GM19023 (cell line): ENCODE measurements around the gene MS4A7.
"Not testable (repeated sequence)": the region's sequence is repeated elsewhere in the genome, so short reads cannot be mapped to it uniquely, and the experiment has no call there.

Experiments
- ATAC-seq: cut with Tn5 transposase; IDR thresholded peaks from one replicate; pipeline ENCODE4 v1.9.1; 2021; ENCODE audit warnings: mild to moderate bottlenecking, moderate library complexity; ENCODE audit not compliant: unreplicated experiment

Gene MS4A7, protein sequence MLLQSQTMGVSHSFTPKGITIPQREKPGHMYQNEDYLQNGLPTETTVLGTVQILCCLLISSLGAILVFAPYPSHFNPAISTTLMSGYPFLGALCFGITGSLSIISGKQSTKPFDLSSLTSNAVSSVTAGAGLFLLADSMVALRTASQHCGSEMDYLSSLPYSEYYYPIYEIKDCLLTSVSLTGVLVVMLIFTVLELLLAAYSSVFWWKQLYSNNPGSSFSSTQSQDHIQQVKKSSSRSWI

GRCh38 chr11:60378354-60378753 lies at the start of gene MS4A7:
Gene MS4A7 (plus strand): TSS chr11:60378532. CDS start chr11:60383142, 4,610 bp downstream.
- peak; percentile 84 for ATAC-seq

DNA sequence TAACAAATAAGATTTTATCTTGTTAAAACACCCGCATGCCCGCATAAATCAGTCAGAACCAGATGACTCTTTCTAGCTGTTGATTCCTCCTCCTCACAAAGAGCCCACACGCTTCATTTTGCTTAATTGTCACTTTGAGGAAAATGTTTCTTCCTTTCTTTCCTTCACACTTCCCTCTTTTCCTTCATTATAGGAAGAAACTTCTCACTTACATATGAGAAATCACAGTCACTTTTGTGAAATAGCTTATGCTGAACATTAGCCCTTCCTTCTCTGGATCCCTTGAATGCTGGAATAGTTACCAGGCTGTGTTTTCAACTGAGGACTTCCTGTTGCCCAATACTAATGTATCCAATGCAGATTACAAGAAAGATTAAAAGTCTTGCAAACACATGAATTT lies 45.5 kb upstream of the MS4A7 start:
- no peak for ATAC-seq

DNA sequence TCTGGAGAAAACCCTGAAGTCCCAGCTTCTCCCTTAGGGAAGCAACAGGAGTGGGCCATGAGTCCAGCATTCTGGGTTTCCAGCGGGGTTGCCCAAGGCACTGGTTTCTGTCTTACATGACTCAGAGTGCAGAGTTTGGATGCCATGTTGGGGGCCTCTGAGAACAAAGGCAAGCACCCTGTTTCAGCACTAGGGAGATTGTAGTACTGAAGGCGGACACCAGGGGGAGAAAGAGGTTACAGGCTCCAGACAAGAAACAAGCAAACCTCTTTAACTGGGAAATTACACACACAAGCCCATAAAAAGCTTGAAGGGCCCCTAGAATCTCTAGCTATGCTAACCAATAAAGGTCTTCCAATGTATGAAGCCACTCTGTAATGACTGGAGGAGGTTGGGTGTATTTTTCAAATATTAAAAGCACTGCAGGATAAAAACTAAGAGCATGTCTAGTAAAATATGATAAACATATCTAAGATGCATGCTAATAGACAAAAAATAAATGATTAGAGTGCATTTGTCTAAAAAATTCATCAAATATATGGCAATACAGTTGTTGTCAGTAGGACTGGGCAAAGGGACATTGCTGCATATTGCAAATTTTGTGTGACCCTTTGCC lies 44.2 kb upstream of the MS4A7 start:
- peak; percentile 64 for ATAC-seq

- ATAC-seq: no peak
These were observed 41.5 kb upstream of the MS4A7 start for GRCh38 chr11:60336767-60337391.

GRCh38 chr11:60338053-60338452 lies 40.3 kb upstream of the MS4A7 start:
- no peak for ATAC-seq

- ATAC-seq: no peak
These were observed 39.0 kb upstream of the MS4A7 start for GRCh38 chr11:60339356-60339755.

- ATAC-seq: no peak
These were observed 35.1 kb upstream of the MS4A7 start for GRCh38 chr11:60343094-60343704.

DNA sequence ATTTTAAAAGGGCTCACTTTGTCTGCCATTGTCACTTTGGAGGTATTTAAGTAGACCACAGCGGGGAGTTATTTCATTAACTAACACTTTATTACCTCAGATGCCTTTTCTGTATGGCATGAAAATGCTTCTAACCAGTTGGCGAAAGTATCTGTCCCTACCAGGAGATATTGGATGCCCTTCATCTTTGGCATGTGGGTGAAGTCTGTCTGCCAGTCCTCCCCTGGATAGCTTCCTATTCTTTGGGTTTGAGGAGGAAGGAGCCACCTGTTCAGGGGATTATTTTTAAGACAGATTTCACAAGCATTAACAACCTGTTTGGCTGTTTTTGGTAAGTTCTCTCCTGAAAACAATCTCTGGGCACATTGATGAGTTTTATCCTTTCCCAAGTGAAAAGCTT lies 34.2 kb upstream of the MS4A7 start:
- no peak for ATAC-seq

DNA sequence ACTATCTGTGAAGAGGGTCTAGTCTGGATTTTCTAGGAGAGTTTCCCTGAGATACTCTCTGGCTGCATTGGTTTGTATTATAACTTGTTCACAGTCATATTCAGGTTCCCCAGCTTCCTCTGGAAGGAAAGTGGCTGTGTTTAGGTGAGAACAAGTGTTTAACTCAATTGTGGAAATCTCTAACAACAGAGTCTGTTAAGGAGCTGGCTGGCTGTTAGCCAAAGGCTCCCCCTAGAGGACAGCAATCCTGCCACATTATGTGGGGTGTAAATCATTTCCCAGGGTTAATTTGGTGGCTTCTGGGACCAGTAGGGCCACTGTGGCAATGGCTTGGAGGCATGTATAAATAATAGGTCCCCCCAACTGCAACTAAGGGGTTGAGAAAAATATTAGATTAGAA lies 32.8 kb upstream of the MS4A7 start:
- no peak for ATAC-seq

DNA sequence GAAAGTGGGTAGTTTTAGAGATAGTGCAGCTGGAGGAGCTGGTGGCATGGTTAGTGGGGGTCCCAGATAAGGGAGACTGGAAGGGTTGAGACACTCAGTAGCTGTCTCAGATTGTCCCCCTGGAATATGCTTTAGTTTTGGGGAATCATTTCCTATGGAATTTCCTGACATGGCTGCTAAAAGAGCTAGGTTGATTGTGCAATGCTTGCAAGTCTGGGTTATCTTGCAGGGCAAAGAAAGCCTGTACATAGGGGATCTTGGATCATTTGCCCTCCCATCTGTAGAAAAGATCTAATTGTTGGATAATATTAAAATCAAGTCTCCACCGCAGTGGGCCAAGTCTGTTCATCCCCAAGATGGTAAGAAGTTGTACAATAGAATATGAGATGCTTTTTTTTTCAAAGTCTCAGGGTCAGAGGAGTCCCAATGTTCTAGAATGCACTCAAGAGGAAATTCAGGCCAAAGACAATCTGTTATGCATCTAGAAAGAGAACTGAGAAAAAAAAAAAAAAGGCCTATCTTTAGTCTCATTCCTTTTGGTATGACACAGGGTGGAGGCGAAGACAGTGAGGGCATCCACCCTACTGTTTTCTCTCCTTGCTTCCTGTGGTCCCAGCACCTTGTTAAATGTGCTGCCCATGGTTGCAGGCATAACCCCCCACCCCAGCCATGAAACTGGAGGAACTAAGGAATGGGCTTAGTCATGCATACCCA lies 31.1 kb upstream of the MS4A7 start:
- no peak for ATAC-seq

DNA sequence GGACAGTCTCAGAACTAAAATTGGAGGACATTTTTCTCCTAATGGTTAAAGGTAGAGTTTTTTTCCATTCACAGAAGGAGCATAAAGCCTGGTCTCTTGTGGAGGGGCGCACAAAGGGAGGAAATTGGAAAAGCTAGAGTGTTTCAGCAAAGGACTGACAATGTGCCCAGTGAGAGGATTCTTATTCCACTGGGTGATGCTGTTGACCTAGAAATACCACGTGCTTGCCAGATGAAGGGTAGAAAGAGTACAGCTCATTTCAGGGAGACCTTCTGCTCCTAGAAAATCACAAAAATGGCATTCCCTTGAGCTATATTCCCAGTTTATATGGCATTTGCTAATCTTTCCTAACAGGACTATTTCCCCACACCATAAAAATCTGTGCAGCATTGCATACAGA lies 30.2 kb upstream of the MS4A7 start:
- ATAC-seq: no peak

- no peak for ATAC-seq
These were observed 28.3 kb upstream of the MS4A7 start for GRCh38 chr11:60349990-60350389.

GRCh38 chr11:60357771-60358170 lies 20.6 kb upstream of the MS4A7 start:
- no peak for ATAC-seq

- ATAC-seq: no peak
These were observed 17.7 kb upstream of the MS4A7 start for GRCh38 chr11:60360621-60361020.

GRCh38 chr11:60362241-60362640 lies 16.1 kb upstream of the MS4A7 start:
- no peak for ATAC-seq

- peak; percentile 60 for ATAC-seq
These were observed 14.5 kb upstream of the MS4A7 start for GRCh38 chr11:60363542-60364470.

GRCh38 chr11:60366262-60366904 lies 11.9 kb upstream of the MS4A7 start:
- ATAC-seq: not testable (repeated sequence)

DNA sequence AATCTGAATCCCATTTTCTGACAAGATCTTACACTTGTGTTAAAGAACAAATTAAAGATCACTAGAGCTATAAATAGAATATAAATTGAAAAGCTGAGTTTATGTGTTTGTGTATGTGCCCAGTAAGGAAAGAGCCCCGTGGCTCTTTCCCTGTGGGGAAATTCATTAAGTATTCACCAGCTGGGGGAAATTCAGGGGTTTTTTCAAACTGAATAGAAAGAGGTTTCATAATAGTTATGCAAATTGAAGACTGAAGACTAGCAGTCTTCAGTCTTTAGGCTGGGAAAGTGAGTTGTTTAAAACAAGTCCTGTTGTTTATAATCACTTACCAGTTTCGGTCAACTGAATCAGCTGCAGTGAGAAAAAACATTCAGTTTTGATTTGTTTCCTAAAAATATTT lies 11.3 kb upstream of the MS4A7 start:
- ATAC-seq: peak; percentile 82

- no peak for ATAC-seq
These were observed 10.4 kb upstream of the MS4A7 start for GRCh38 chr11:60367896-60368295.
